ENCODE results near the gene NAGA. TPM values are rescaled to one million over a fixed set of nuclear protein-coding genes. Genes with fewer than 3 reads are reported as not detected.

The NAGA gene
- polyA plus RNA-seq, 1 donor: 17.1 TPM

GRCh38 chr22:42039271-42039670 is 31.3 kb downstream of the NAGA start:
- no peak for DNase-seq (ENCODE audit: low read depth)

- no peak for DNase-seq (ENCODE audit: low read depth)
Observed at GRCh38 chr22:42035256-42035655, 35.4 kb downstream of the NAGA start.

- no peak for DNase-seq (ENCODE audit: low read depth)
Observed at GRCh38 chr22:42033263-42034181, 37.1 kb downstream of the NAGA start.

DNA sequence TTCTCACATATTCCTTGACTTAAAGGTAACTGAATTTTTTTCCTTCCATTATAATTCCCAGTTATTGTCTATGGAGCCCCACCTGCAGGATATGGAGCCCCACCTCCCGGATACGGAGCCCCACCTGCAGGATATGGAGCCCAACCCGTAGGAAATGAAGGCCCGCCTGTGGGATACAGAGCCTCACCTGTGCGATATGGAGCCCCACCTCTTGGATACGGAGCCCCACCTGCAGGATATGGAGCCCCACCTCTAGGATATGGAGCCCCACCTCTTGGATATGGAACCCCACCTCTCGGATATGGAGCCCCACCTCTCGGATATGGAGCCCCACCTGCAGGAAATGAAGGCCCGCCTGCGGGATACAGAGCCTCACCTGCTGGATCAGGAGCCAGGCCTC is 43.9 kb downstream of the NAGA start:
- DNase-seq (ENCODE audit: low read depth): no peak

- no peak for DNase-seq (ENCODE audit: low read depth)
Observed at GRCh38 chr22:42025421-42025820, 45.2 kb downstream of the NAGA start.

- no peak for DNase-seq (ENCODE audit: low read depth)
Observed at GRCh38 chr22:42022162-42022847, 48.3 kb downstream of the NAGA start.

DNA sequence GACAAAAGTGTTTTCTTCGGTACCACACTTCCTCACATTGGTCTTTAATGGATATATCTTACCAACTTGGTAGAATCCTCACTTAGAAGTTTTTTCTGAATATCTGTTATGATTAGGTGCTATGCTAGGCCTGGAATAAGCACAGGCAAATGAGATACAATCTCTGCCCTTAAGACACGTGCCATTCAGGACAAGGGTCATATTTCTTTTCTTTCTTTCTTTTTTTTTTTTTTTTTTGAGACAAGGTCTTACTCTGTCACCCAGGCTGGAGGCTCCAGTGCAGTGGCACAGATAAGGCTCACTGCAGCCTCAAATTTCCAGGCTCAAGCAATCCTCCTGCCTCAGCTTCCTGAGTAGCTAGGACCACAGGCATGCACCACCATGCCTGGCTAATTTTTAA is 49.0 kb downstream of the NAGA start:
- DNase-seq (ENCODE audit: low read depth): no peak

DNA sequence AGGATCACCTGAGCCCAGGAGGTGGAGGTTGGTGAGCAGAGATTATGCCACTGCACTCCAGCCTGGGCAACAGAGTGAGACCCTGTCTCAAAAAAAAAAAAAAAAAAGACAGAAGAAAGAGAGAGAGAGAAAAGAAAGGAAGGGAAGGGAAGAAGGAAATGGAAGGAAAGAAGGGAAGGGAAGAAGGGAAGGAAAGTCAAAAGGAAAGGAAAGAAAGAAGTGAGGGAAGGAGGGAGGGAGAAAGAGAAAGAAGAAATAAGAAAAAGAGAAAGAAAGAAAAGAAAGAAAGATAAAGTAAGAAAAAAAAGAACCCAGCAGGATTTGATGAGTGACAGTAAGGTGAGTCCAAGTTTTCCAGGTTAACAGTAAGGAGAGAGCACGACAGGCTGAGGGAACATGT is 52.4 kb downstream of the NAGA start:
- DNase-seq (ENCODE audit: low read depth): no peak

- no peak for DNase-seq (ENCODE audit: low read depth)
Observed at GRCh38 chr22:42016111-42016510, 54.5 kb downstream of the NAGA start.

DNA sequence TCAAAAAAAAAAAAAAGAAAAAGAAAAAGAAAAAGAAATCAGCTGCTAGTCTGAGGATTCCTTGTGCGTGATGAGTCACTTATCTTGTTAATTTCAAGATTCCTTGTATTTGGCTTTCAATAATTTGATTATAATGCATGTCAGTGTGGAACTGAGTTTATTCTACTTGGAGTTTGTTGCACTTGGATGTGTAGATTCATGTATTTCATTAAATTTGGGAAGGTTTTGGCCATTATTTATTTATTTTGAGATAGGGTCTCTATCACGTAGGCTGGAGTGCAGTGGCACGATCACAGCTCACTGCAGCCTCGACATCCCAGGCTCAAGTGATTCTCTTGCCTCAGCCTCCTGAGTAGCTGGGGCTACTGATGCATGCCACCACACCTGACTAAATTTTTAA is 57.2 kb downstream of the NAGA start:
- no peak for DNase-seq (ENCODE audit: low read depth)

- no peak for DNase-seq (ENCODE audit: low read depth)
Observed at GRCh38 chr22:42010778-42011177, 59.8 kb downstream of the NAGA start.

Other genes with a start within 250 kb of the NAGA start
- 84.4 TPM for gene SREBF2, start 237.7 kb downstream of the NAGA start, polyA plus RNA-seq (ENCODE audit: insufficient read length)
- 0.33 TPM for gene SHISA8, start 155.7 kb downstream of the NAGA start, polyA plus RNA-seq (ENCODE audit: insufficient read length)
- 1.1 TPM for gene TNFRSF13C, start 144.0 kb downstream of the NAGA start, polyA plus RNA-seq (ENCODE audit: insufficient read length)
- 5.3 TPM for gene CENPM, start 123.7 kb downstream of the NAGA start, polyA plus RNA-seq (ENCODE audit: insufficient read length)
- 0.75 TPM for gene SEPTIN3, start 101.4 kb downstream of the NAGA start, polyA plus RNA-seq (ENCODE audit: insufficient read length)
- 1.7 TPM for gene WBP2NL, start 72.0 kb downstream of the NAGA start, polyA plus RNA-seq (ENCODE audit: insufficient read length)
- 18.3 TPM for gene PHETA2, start 3.4 kb upstream of the NAGA start, polyA plus RNA-seq (ENCODE audit: insufficient read length)
- 96.1 TPM for gene SMDT1, start 8.9 kb upstream of the NAGA start, polyA plus RNA-seq (ENCODE audit: insufficient read length)
- gene NDUFA6, start 20.0 kb upstream of the NAGA start, polyA plus RNA-seq (ENCODE audit: insufficient read length): 117 TPM
- gene CYP2D6, start 60.0 kb upstream of the NAGA start, polyA plus RNA-seq (ENCODE audit: insufficient read length): 1.2 TPM
- gene TCF20, start 199.8 kb upstream of the NAGA start, polyA plus RNA-seq (ENCODE audit: insufficient read length): 8.9 TPM

All from forelimb muscle (tissue), 1 donor.